ENCODE measurements around the gene ARHGEF38.

Gene ARHGEF38

GRCh38 chr4:105619188-105619931 is 66.9 kb downstream of the ARHGEF38 start:
- no peak for DNase-seq

- DNase-seq: no peak
Measured at GRCh38 chr4:105620640-105621323, 68.4 kb downstream of the ARHGEF38 start.

- DNase-seq: no peak
Measured at GRCh38 chr4:105622269-105622668, 69.8 kb downstream of the ARHGEF38 start.

- DNase-seq: no peak
Measured at GRCh38 chr4:105623099-105623498, 70.7 kb downstream of the ARHGEF38 start.

- DNase-seq: no peak
Measured at GRCh38 chr4:105624530-105624929, 72.1 kb downstream of the ARHGEF38 start.

GRCh38 chr4:105625214-105625613 is 72.8 kb downstream of the ARHGEF38 start:
- no peak for DNase-seq

GRCh38 chr4:105626846-105627245 is 74.4 kb downstream of the ARHGEF38 start:
- no peak for DNase-seq

GRCh38 chr4:105627620-105628019 is 75.2 kb downstream of the ARHGEF38 start:
- DNase-seq: no peak

- DNase-seq: no peak
Measured at GRCh38 chr4:105630670-105631655, 78.5 kb downstream of the ARHGEF38 start.

GRCh38 chr4:105631818-105632400 is 79.5 kb downstream of the ARHGEF38 start:
- no peak for DNase-seq

- no peak for DNase-seq
Measured at GRCh38 chr4:105632599-105632998, 80.2 kb downstream of the ARHGEF38 start.

GRCh38 chr4:105633241-105633640 is 80.8 kb downstream of the ARHGEF38 start:
- DNase-seq: no peak

GRCh38 chr4:105634402-105635080 is 82.1 kb downstream of the ARHGEF38 start:
- no peak for DNase-seq

GRCh38 chr4:105637408-105638176 is 85.2 kb downstream of the ARHGEF38 start:
- peak; percentile 18 for DNase-seq

- no peak for DNase-seq
Measured at GRCh38 chr4:105641845-105642244, 89.4 kb downstream of the ARHGEF38 start.

- DNase-seq: no peak
Measured at GRCh38 chr4:105644257-105644656, 91.8 kb downstream of the ARHGEF38 start.

GRCh38 chr4:105645440-105645839 is 93.0 kb downstream of the ARHGEF38 start:
- no peak for DNase-seq

- no peak for DNase-seq
Measured at GRCh38 chr4:105650190-105650589, 97.8 kb downstream of the ARHGEF38 start.

- DNase-seq: no peak
Measured at GRCh38 chr4:105651884-105652283, 99.5 kb downstream of the ARHGEF38 start.

- DNase-seq: no peak
Measured at GRCh38 chr4:105652286-105652888, 100.0 kb downstream of the ARHGEF38 start.

Measured in CD4-positive, alpha-beta T cell treated with Interleukin-17A for 4 hours (primary cell).